ENCODE measurements around the gene SRPK2. TPM values are rescaled to one million over a fixed set of nuclear protein-coding genes. Genes with fewer than 3 reads are reported as not detected.

Gene SRPK2
- polyA plus RNA-seq, 1 of the 3 experiments (the other 2 are of a cell fraction) = 15.4 TPM

DNA sequence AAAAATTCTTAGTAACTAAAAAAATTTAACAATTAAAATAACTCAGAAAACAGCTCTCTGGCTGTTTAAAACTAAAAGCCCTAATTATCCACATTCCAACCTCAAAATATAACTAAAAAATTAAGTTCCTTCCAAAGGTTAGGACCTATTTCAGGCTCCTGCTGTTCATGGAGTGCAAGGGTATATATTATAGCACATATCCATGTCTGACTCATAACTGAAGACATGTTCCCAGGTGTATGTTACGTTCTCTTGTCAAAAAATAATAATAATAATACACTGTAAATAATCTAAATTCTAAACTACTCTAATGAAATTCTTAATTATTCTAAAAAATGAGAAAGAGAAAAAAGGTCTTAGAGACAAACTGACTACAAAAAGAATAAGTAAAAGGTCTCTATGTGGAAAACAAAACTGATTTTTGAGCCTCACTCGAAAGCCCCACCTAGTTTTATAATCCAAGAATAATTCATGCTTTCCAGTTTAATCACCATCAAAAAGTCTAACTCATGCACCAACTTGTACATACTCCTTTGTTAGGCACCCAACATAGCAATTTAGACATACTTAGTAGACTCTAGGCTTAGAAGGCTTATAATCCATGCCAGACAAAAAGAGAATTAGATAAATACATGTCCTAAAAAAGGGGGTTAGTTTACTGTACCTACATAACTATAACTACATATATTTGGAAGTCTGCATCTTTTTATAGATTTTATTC, 203.3 kb downstream of the SRPK2 start:
- Histone ChIP-seq H2AFZ (ENCODE audit: low read depth) (no peak overlapping the region), H3K4me3 (ENCODE audit: low read depth in 2 of 2, low read length in 1 of 2) (no peak overlapping the region), H3K27me3 (ENCODE audit: insufficient read depth) (no peaks in the 10 kb centered on the region), H3K9me2 (no peaks in the 10 kb centered on the region), H3K9ac (no peak overlapping the region), H3K27ac (ENCODE audit: low read depth in 2 of 2, low read length in 1 of 2) (no peak overlapping the region), H3K4me1 (ENCODE audit: control insufficient read depth in 1 of 2, insufficient read depth in 2 of 2, low read depth in 1 of 2, low read length in 1 of 2) (peaks cover 0 to 7% of the 10 kb centered on the region in 2 experiments; a peak in 1 of 4 replicates), H3K9me3 (no peaks in the 10 kb centered on the region), H4K20me1 (ENCODE audit: insufficient read depth) (peaks cover 11% of the 10 kb centered on the region; the same call in 1 of the 2 replicates), H3F3A (replicated peaks; ENCODE audit: insufficient read depth) (no peaks in the 10 kb centered on the region), H3K4me2 (no peak overlapping the region), H3K79me2 (ENCODE audit: insufficient read depth) (peaks cover 21% of the 10 kb centered on the region), H3K36me3 (replicated peaks in 1 of 2; ENCODE audit: control insufficient read depth in 1 of 2, insufficient read depth in 2 of 2, low read length in 1 of 2) (peaks cover 0 to 4% of the 10 kb centered on the region in 2 experiments)
- 96% methylated on average over 2 of the region's 2 CpGs for WGBS (ENCODE audit: low lambda C conversion rate)
- DNase-seq = no peak
- ChIA-PET POLR2A (no interaction called here), CTCF (interaction anchor here (1.7 kb wide), 1 partner anchor 17 kb away, joined by 4 read pairs; no protein-coding TSS in a partner anchor)
- TF ChIP-seq ELF1 (IDR thresholded peaks at IDR 0.05) = no peak
- TF ChIP-seq GABPA (IDR thresholded peaks at IDR 0.05; ENCODE audit: low read depth) = no peak
- TF ChIP-seq EP300 (IDR thresholded peaks at IDR 0.05; ENCODE audit: borderline replicate concordance in 1 of 2, low read depth in 1 of 2, low read length in 1 of 2) = no peak
- no peak for TF ChIP-seq RFX5 (IDR thresholded peaks at IDR 0.05; ENCODE audit: low read length)
- TF ChIP-seq, protein P1, sequence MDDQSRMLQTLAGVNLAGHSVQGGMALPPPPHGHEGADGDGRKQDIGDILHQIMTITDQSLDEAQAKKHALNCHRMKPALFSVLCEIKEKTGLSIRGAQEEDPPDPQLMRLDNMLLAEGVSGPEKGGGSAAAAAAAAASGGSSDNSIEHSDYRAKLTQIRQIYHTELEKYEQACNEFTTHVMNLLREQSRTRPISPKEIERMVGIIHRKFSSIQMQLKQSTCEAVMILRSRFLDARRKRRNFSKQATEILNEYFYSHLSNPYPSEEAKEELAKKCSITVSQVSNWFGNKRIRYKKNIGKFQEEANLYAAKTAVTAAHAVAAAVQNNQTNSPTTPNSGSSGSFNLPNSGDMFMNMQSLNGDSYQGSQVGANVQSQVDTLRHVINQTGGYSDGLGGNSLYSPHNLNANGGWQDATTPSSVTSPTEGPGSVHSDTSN (IDR thresholded peaks at IDR 0.05) = no peak
- TF ChIP-seq, protein P2, sequence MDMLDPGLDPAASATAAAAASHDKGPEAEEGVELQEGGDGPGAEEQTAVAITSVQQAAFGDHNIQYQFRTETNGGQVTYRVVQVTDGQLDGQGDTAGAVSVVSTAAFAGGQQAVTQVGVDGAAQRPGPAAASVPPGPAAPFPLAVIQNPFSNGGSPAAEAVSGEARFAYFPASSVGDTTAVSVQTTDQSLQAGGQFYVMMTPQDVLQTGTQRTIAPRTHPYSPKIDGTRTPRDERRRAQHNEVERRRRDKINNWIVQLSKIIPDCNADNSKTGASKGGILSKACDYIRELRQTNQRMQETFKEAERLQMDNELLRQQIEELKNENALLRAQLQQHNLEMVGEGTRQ (IDR thresholded peaks at IDR 0.05; ENCODE audit: borderline replicate concordance, low read depth, low read length) = no peak
- TF ChIP-seq, protein P3, sequence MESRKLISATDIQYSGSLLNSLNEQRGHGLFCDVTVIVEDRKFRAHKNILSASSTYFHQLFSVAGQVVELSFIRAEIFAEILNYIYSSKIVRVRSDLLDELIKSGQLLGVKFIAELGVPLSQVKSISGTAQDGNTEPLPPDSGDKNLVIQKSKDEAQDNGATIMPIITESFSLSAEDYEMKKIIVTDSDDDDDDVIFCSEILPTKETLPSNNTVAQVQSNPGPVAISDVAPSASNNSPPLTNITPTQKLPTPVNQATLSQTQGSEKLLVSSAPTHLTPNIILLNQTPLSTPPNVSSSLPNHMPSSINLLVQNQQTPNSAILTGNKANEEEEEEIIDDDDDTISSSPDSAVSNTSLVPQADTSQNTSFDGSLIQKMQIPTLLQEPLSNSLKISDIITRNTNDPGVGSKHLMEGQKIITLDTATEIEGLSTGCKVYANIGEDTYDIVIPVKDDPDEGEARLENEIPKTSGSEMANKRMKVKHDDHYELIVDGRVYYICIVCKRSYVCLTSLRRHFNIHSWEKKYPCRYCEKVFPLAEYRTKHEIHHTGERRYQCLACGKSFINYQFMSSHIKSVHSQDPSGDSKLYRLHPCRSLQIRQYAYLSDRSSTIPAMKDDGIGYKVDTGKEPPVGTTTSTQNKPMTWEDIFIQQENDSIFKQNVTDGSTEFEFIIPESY (IDR thresholded peaks at IDR 0.05; ENCODE audit: borderline replicate concordance, low read depth) = no peak
- no peak for TF ChIP-seq FOXM1 (IDR thresholded peaks at IDR 0.05; ENCODE audit: low read depth)
- no peak for TF ChIP-seq SIN3A (IDR thresholded peaks at IDR 0.05; ENCODE audit: borderline replicate concordance, low read depth, low read length)
- no peak for TF ChIP-seq TAF1 (IDR thresholded peaks at IDR 0.05; ENCODE audit: borderline replicate concordance, low read depth, low read length)
- TF ChIP-seq CHD2 (IDR thresholded peaks at IDR 0.05; ENCODE audit: low read length, partially characterized antibody) = no peak
- TF ChIP-seq EZH2phosphoT487 (IDR thresholded peaks at IDR 0.05; ENCODE audit: borderline replicate concordance, low read depth) = no peak
- TF ChIP-seq, protein P4, sequence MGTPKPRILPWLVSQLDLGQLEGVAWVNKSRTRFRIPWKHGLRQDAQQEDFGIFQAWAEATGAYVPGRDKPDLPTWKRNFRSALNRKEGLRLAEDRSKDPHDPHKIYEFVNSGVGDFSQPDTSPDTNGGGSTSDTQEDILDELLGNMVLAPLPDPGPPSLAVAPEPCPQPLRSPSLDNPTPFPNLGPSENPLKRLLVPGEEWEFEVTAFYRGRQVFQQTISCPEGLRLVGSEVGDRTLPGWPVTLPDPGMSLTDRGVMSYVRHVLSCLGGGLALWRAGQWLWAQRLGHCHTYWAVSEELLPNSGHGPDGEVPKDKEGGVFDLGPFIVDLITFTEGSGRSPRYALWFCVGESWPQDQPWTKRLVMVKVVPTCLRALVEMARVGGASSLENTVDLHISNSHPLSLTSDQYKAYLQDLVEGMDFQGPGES (IDR thresholded peaks at IDR 0.05; ENCODE audit: low read depth, low read length) = no peak
- TF ChIP-seq MEF2A (IDR thresholded peaks at IDR 0.05; ENCODE audit: borderline replicate concordance, low read depth) = no peak
- TF ChIP-seq, protein P5, sequence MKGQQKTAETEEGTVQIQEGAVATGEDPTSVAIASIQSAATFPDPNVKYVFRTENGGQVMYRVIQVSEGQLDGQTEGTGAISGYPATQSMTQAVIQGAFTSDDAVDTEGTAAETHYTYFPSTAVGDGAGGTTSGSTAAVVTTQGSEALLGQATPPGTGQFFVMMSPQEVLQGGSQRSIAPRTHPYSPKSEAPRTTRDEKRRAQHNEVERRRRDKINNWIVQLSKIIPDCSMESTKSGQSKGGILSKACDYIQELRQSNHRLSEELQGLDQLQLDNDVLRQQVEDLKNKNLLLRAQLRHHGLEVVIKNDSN (IDR thresholded peaks at IDR 0.05; ENCODE audit: borderline replicate concordance, low read depth) = no peak
- TF ChIP-seq FOXJ3 (CRISPR knock-in tag; IDR thresholded peaks at IDR 0.05) = no peak
- TF ChIP-seq, protein P6, sequence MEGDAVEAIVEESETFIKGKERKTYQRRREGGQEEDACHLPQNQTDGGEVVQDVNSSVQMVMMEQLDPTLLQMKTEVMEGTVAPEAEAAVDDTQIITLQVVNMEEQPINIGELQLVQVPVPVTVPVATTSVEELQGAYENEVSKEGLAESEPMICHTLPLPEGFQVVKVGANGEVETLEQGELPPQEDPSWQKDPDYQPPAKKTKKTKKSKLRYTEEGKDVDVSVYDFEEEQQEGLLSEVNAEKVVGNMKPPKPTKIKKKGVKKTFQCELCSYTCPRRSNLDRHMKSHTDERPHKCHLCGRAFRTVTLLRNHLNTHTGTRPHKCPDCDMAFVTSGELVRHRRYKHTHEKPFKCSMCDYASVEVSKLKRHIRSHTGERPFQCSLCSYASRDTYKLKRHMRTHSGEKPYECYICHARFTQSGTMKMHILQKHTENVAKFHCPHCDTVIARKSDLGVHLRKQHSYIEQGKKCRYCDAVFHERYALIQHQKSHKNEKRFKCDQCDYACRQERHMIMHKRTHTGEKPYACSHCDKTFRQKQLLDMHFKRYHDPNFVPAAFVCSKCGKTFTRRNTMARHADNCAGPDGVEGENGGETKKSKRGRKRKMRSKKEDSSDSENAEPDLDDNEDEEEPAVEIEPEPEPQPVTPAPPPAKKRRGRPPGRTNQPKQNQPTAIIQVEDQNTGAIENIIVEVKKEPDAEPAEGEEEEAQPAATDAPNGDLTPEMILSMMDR (IDR thresholded peaks at IDR 0.05) = no peak
- no peak for TF ChIP-seq GATA2 (CRISPR knock-in tag; IDR thresholded peaks at IDR 0.05)
- TF ChIP-seq JUND (IDR thresholded peaks at IDR 0.05) = no peak
- no peak for TF ChIP-seq NRF1 (IDR thresholded peaks at IDR 0.05; ENCODE audit: low read depth, low read length)

Data from SK-N-SH (cell line).